ENCODE results near the gene RCN2. TPM values are rescaled to one million over a fixed set of nuclear protein-coding genes. Genes with fewer than 3 reads are reported as not detected.

Gene RCN2
- total RNA-seq, 1 donor: 72.1 TPM

DNA sequence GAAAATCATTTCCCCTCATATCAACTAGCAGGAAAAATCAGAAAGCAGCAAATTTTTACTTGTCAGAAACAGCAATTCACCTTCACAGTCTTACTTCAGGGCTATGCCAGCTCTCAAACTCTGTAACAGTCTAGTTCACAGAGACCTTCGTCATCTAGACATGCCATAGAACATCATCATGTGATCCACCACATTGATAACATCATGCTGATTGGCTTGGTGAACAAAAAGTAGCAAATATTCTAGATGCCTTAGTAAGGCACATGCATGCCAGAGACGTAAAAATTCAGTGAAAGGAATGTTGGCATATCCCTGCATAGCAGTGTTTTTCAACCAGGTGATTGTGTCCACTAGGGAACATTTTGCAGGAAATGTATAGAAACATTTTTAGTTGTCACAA is 17.8 kb upstream of the RCN2 start:
- no peak for TF ChIP-seq CTCF (IDR thresholded peaks at IDR 0.05; ENCODE audit: insufficient read depth, low read depth, low read length)
- DNase-seq (ENCODE audit: low read depth): no peak
- no peak overlapping the region for H3K4me3 ChIP-seq (ENCODE audit: low read depth, low read length)

GRCh38 chr15:76916369-76916768 is 15.2 kb upstream of the RCN2 start:
- TF ChIP-seq CTCF (IDR thresholded peaks at IDR 0.05; ENCODE audit: insufficient read depth, low read depth, low read length): no peak
- no peak overlapping the region for H3K4me3 ChIP-seq (ENCODE audit: low read depth, low read length)
- no peak for DNase-seq (ENCODE audit: low read depth)

DNA sequence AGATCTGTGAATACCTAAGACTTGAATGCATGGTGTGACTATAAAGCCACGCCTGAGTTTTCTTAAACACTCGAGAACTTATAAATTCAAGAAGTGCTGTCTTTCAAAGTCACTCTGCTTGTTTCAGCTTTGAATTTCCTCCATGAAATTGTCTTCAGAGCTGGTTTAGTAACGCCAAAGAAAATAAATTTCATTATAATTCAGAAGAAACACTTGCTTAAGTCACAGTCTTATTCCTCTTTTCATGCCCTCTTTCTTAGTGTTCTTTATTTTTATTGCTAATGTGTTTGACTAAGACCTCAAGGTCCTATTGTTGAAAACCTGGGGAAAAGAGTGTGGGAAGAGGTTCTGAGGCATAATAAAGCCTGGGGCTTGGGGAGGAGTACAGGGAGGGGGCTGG is 3.3 kb upstream of the RCN2 start:
- no peak for DNase-seq (ENCODE audit: low read depth)
- H3K4me3 ChIP-seq (ENCODE audit: low read depth, low read length): no peak overlapping the region
- no peak for TF ChIP-seq CTCF (IDR thresholded peaks at IDR 0.05; ENCODE audit: insufficient read depth, low read depth, low read length)

- no peak overlapping the region for H3K4me3 ChIP-seq (ENCODE audit: low read depth, low read length)
- DNase-seq (ENCODE audit: low read depth): no peak
- TF ChIP-seq CTCF (IDR thresholded peaks at IDR 0.05; ENCODE audit: insufficient read depth, low read depth, low read length): no peak
Measured at GRCh38 chr15:76929011-76929760, 2.4 kb upstream of the RCN2 start.

DNA sequence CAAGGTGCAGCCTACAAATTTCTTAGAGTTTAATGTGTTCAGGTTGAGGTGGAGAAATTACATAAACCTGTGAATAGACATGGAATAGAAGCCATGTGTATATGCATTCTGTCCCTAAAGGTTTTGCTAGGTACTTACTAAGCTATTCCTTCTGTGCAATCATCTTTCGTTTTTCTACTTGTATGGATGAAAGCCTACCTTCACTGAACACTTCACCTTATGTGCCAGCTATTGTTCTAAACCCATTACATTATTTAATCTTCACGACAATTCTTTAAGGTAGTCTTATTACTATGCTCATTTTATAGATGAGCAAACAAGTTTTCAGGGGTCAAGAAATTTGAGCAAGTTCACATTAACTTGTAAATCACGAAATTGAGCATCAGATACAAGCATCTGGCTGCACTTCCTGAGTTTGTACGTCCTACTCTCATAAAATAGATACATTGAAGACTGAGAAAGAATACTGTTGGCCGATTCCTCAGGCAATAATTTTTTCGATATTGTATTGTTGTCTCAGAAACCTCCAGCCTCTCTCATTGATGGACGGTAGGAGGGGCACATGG is 635 bp upstream of the RCN2 start:
- H3K4me3 ChIP-seq (ENCODE audit: low read depth, low read length): peak overlapping the region; percentile 67
- no peak for DNase-seq (ENCODE audit: low read depth)
- no peak for TF ChIP-seq CTCF (IDR thresholded peaks at IDR 0.05; ENCODE audit: insufficient read depth, low read depth, low read length)

- DNase-seq (ENCODE audit: low read depth): peak; percentile 10
Measured at GRCh38 chr15:76932135-76932966, 802 bp downstream of the RCN2 start.

More at GRCh38 chr15:76932135-76932966, 802 bp downstream of the RCN2 start:
- H3K4me3 ChIP-seq (ENCODE audit: low read depth, low read length): peak overlapping the region; percentile 79
- TF ChIP-seq CTCF (IDR thresholded peaks at IDR 0.05; ENCODE audit: insufficient read depth, low read depth, low read length): no peak
